ENCODE data around the gene PTGIS.

Gene PTGIS

DNA sequence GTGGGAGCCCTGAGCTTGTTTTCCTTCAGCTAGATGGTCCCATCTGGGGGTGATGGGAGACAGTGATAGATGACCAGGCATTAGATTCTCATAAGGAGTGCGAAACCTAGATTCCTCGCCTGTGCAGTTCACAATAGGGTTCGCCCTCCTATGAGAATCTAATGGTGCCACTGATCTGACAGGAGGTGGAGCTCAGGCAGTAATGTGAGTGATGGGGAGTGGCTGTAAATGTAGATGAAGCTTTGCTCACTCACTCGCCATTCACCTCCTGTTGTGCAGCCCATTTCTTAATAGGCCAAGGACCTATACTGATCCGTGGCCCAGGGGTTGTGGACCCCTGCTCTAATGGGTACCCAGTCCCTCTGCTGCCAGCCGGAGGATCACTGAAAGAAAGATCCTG lies 64.8 kb downstream of the PTGIS start:
- Histone ChIP-seq H3K27ac (ENCODE audit: low read depth, low read length) (no peak overlapping the region), H4K5ac (ENCODE audit: low read length) (no peak overlapping the region), H3K79me2 (ENCODE audit: control insufficient read depth, insufficient read depth, low read length) (no peaks in the 10 kb centered on the region), H3K56ac (ENCODE audit: low read length) (no peak overlapping the region), H3K9ac (ENCODE audit: low read length) (no peak overlapping the region), H3K36me3 (ENCODE audit: control insufficient read depth, insufficient read depth, low read length) (no peaks in the 10 kb centered on the region), H2BK15ac (replicated peaks; ENCODE audit: low read depth) (no peak overlapping the region), H3K4me3 (ENCODE audit: low read length) (no peak overlapping the region), H3K27me3 (ENCODE audit: insufficient read depth, low read length, poor library complexity) (no peaks in the 10 kb centered on the region), H3K4me2 (ENCODE audit: low read length) (no peak overlapping the region), H2BK120ac (ENCODE audit: low read depth, low read length) (no peak overlapping the region), H3K79me1 (ENCODE audit: low read length) (no peaks in the 10 kb centered on the region), H2AK5ac (ENCODE audit: low read length) (no peak overlapping the region), H3K18ac (ENCODE audit: low read length) (no peak overlapping the region), H2BK5ac (ENCODE audit: low read length) (no peak overlapping the region), H3K4ac (ENCODE audit: low read depth, low read length) (no peak overlapping the region), H4K8ac (ENCODE audit: low read depth, low read length) (no peak overlapping the region), H3K23ac (ENCODE audit: low read length) (no peak overlapping the region), H3K4me1 (ENCODE audit: control insufficient read depth, low read depth, low read length) (no peaks in the 10 kb centered on the region)
- DNase-seq: no peak
- no CpG with 5 or more reads among the region's 6 CpGs for WGBS (ENCODE audit: extremely low coverage, insufficient coverage, low lambda C conversion rate)

DNA sequence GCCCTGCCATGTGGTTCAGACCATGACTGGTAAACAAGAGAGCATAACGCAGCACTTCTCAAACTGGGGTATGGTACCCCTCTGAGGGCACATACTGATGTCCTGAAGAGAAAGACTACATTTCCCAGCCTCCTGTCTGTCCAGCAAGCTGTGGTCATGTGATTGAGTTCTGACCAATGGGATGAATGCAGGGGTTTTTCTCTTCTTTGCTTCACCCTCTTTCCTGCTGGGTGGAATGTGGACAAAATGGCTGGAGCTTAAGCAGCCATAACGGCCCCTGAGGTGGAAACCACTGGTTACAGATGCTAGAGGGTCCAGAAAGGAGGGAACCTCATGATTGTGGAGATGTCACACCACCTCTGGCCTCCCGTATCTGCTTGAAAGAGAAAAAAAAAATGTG lies 66.0 kb downstream of the PTGIS start:
- no peak overlapping the region for H3K9ac ChIP-seq (ENCODE audit: low read length)
- WGBS (ENCODE audit: extremely low coverage, insufficient coverage, low lambda C conversion rate): no CpG with 5 or more reads among the region's 3 CpGs

DNA sequence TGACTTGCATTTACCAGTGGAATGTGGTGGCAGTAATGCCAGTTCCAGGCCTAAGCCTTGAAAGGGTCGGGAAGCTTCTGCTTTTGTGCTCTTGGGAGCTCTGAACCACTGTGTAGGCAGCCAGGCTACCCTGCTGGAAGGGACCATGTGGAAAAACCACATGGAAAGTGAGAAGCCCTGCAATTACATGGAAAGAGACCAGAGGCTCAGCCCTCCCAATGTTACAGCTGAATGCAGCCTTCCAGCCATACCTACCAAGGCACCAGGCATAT lies 70.6 kb downstream of the PTGIS start:
- Histone ChIP-seq H3K56ac (ENCODE audit: low read length) (no peak overlapping the region), H3K9ac (ENCODE audit: low read length) (no peak overlapping the region), H2AK5ac (ENCODE audit: low read length) (no peak overlapping the region), H3K79me1 (ENCODE audit: low read length) (no peaks in the 10 kb centered on the region), H3K4ac (ENCODE audit: low read depth, low read length) (no peak overlapping the region), H3K18ac (ENCODE audit: low read length) (no peak overlapping the region), H4K8ac (ENCODE audit: low read depth, low read length) (no peak overlapping the region), H3K4me2 (ENCODE audit: low read length) (no peak overlapping the region), H3K36me3 (ENCODE audit: control insufficient read depth, insufficient read depth, low read length) (no peaks in the 10 kb centered on the region), H2BK5ac (ENCODE audit: low read length) (no peak overlapping the region), H3K4me1 (ENCODE audit: control insufficient read depth, low read depth, low read length) (peaks cover 6% of the 10 kb centered on the region), H3K27me3 (ENCODE audit: insufficient read depth, low read length, poor library complexity) (no peaks in the 10 kb centered on the region), H4K5ac (ENCODE audit: low read length) (no peak overlapping the region), H2BK15ac (replicated peaks; ENCODE audit: low read depth) (no peak overlapping the region), H3K4me3 (ENCODE audit: low read length) (no peak overlapping the region), H2BK120ac (ENCODE audit: low read depth, low read length) (no peak overlapping the region), H3K79me2 (ENCODE audit: control insufficient read depth, insufficient read depth, low read length) (no peaks in the 10 kb centered on the region), H3K27ac (ENCODE audit: low read depth, low read length) (no peak overlapping the region), H3K23ac (ENCODE audit: low read length) (no peak overlapping the region)
- WGBS (ENCODE audit: extremely low coverage, insufficient coverage, low lambda C conversion rate): no CpG with 5 or more reads among the region's 1 CpG
- no peak for DNase-seq

More for the DNA sequence above, 66.0 kb downstream of the PTGIS start:
- H2AK5ac ChIP-seq (ENCODE audit: low read length): no peak overlapping the region
- H3K79me2 ChIP-seq (ENCODE audit: control insufficient read depth, insufficient read depth, low read length): no peaks in the 10 kb centered on the region
- no peak overlapping the region for H2BK15ac ChIP-seq (replicated peaks; ENCODE audit: low read depth)
- H3K4me2 ChIP-seq (ENCODE audit: low read length): no peak overlapping the region
- H3K79me1 ChIP-seq (ENCODE audit: low read length): no peaks in the 10 kb centered on the region
- H4K8ac ChIP-seq (ENCODE audit: low read depth, low read length): no peak overlapping the region
- peak; percentile 82 for DNase-seq
- H3K27ac ChIP-seq (ENCODE audit: low read depth, low read length): no peak overlapping the region
- H4K5ac ChIP-seq (ENCODE audit: low read length): no peak overlapping the region
- no peak overlapping the region for H2BK5ac ChIP-seq (ENCODE audit: low read length)
- H2BK120ac ChIP-seq (ENCODE audit: low read depth, low read length): no peak overlapping the region
- no peaks in the 10 kb centered on the region for H3K27me3 ChIP-seq (ENCODE audit: insufficient read depth, low read length, poor library complexity)
- no peak overlapping the region for H3K56ac ChIP-seq (ENCODE audit: low read length)
- H3K23ac ChIP-seq (ENCODE audit: low read length): no peak overlapping the region
- H3K18ac ChIP-seq (ENCODE audit: low read length): no peak overlapping the region
- peaks cover 3% of the 10 kb centered on the region for H3K4me1 ChIP-seq (ENCODE audit: control insufficient read depth, low read depth, low read length)
- H3K4me3 ChIP-seq (ENCODE audit: low read length): no peak overlapping the region
- H3K36me3 ChIP-seq (ENCODE audit: control insufficient read depth, insufficient read depth, low read length): no peaks in the 10 kb centered on the region
- H3K4ac ChIP-seq (ENCODE audit: low read depth, low read length): no peak overlapping the region

DNA sequence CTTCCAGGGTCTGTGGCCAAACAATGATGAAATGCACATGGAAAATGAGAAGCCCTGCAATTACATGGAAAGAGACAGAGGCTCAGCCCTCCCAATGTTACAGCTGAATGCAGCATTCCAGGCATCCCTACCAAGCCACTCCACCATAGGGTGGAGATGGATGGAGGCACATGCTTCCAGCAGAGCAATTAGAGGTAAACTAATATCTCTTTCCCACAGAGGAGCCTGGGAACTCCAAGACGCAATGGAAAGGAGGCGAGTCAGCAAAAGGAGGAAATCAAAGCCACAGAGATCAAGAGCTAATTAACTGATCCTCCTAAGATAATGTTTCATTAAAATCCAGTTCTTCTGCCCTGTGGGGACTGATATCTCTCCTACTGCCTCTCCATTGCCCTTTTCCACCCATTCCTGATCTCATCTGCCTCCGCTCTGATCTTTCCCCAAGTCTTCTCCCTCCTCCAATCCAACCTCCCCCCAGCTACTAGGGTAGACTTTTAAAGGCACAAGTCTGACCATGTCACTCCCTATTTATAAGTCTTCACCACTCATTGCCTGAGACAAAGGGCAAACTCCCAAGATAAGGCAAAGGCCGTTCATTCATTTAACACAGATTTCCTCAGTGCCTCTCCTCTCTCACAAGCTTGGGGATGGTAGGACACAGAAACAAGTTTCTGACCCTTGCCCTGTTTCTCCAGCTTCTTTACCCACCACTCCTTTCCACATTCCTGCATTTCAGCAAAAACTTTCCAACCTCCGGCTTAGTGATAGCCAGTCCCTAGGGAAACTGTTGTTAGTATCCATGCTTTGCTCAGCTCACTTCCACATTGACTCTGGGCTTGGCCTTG lies 71.2 kb downstream of the PTGIS start:
- WGBS (ENCODE audit: extremely low coverage, insufficient coverage, low lambda C conversion rate): no CpG with 5 or more reads among the region's 5 CpGs
- no peak overlapping the region for H3K9ac ChIP-seq (ENCODE audit: low read length)
- no peak overlapping the region for H2BK5ac ChIP-seq (ENCODE audit: low read length)
- H3K4ac ChIP-seq (ENCODE audit: low read depth, low read length): no peak overlapping the region
- H3K27me3 ChIP-seq (ENCODE audit: insufficient read depth, low read length, poor library complexity): no peaks in the 10 kb centered on the region
- no peak overlapping the region for H3K23ac ChIP-seq (ENCODE audit: low read length)
- no peak overlapping the region for H2AK5ac ChIP-seq (ENCODE audit: low read length)
- H4K5ac ChIP-seq (ENCODE audit: low read length): no peak overlapping the region
- no peak overlapping the region for H3K27ac ChIP-seq (ENCODE audit: low read depth, low read length)
- H3K4me2 ChIP-seq (ENCODE audit: low read length): no peak overlapping the region
- H3K79me1 ChIP-seq (ENCODE audit: low read length): no peaks in the 10 kb centered on the region
- no peaks in the 10 kb centered on the region for H3K79me2 ChIP-seq (ENCODE audit: control insufficient read depth, insufficient read depth, low read length)
- no peak overlapping the region for H3K4me3 ChIP-seq (ENCODE audit: low read length)
- H3K56ac ChIP-seq (ENCODE audit: low read length): no peak overlapping the region
- no peak overlapping the region for H2BK15ac ChIP-seq (replicated peaks; ENCODE audit: low read depth)
- H3K18ac ChIP-seq (ENCODE audit: low read length): no peak overlapping the region
- peaks cover 6% of the 10 kb centered on the region for H3K4me1 ChIP-seq (ENCODE audit: control insufficient read depth, low read depth, low read length)
- no peaks in the 10 kb centered on the region for H3K36me3 ChIP-seq (ENCODE audit: control insufficient read depth, insufficient read depth, low read length)
- DNase-seq: peak; percentile 62
- no peak overlapping the region for H2BK120ac ChIP-seq (ENCODE audit: low read depth, low read length)
- no peak overlapping the region for H4K8ac ChIP-seq (ENCODE audit: low read depth, low read length)

DNA sequence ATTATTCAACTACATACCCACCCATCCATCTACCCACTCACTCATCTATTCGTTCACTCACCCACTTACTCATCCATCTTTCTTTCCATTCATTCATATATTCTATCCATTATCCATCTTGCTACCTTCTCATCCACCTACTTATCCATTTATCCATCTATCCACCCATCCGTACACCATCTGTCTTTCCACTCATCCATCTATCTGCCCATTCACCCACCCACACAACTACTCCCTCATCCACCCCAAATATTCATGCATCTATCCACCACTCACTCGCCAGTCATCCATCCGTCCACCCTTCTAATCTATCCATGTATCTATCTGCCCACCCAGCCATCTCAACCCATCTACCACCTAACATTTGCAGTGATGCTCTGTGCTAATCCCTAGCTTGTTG lies 71.9 kb downstream of the PTGIS start:
- Histone ChIP-seq H3K23ac (ENCODE audit: low read length) (no peak overlapping the region), H2AK5ac (ENCODE audit: low read length) (no peak overlapping the region), H3K27ac (ENCODE audit: low read depth, low read length) (no peak overlapping the region), H3K4me2 (ENCODE audit: low read length) (no peak overlapping the region), H2BK5ac (ENCODE audit: low read length) (no peak overlapping the region), H3K79me2 (ENCODE audit: control insufficient read depth, insufficient read depth, low read length) (no peaks in the 10 kb centered on the region), H4K5ac (ENCODE audit: low read length) (no peak overlapping the region), H3K36me3 (ENCODE audit: control insufficient read depth, insufficient read depth, low read length) (no peaks in the 10 kb centered on the region), H3K79me1 (ENCODE audit: low read length) (no peaks in the 10 kb centered on the region), H3K4me3 (ENCODE audit: low read length) (no peak overlapping the region), H3K4ac (ENCODE audit: low read depth, low read length) (no peak overlapping the region), H3K9ac (ENCODE audit: low read length) (no peak overlapping the region), H4K8ac (ENCODE audit: low read depth, low read length) (no peak overlapping the region), H3K4me1 (ENCODE audit: control insufficient read depth, low read depth, low read length) (peaks cover 6% of the 10 kb centered on the region), H3K27me3 (ENCODE audit: insufficient read depth, low read length, poor library complexity) (no peaks in the 10 kb centered on the region), H3K18ac (ENCODE audit: low read length) (no peak overlapping the region), H3K56ac (ENCODE audit: low read length) (no peak overlapping the region), H2BK120ac (ENCODE audit: low read depth, low read length) (no peak overlapping the region), H2BK15ac (replicated peaks; ENCODE audit: low read depth) (no peak overlapping the region)
- 100% methylated on average over 2 of the region's 4 CpGs for WGBS (ENCODE audit: extremely low coverage, insufficient coverage, low lambda C conversion rate)
- DNase-seq: no peak

DNA sequence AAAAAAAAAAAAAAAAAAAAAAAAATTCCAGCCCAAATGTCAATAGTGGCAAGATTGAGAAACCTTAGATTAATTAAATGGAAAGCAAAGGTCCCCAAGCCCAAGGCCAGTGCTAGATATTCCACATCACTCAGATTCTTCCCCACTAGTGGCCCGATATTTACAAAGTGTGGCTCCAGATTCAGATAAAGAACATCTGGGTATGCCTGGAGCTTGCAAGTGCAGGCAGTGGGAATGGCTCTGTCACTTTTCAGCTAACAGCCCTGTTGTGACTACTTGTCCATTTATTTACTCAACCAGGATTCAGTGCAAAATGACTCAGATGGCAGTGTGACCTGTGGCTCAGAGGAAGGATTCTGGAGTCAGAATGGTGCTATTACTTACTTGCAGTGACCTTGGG lies 77.2 kb downstream of the PTGIS start:
- Histone ChIP-seq H3K36me3 (ENCODE audit: control insufficient read depth, insufficient read depth, low read length) (no peaks in the 10 kb centered on the region), H3K4ac (ENCODE audit: low read depth, low read length) (no peak overlapping the region), H3K4me2 (ENCODE audit: low read length) (no peak overlapping the region), H3K79me2 (ENCODE audit: control insufficient read depth, insufficient read depth, low read length) (no peaks in the 10 kb centered on the region), H4K5ac (ENCODE audit: low read length) (no peak overlapping the region), H2BK5ac (ENCODE audit: low read length) (no peak overlapping the region), H3K79me1 (ENCODE audit: low read length) (no peaks in the 10 kb centered on the region), H3K18ac (ENCODE audit: low read length) (no peak overlapping the region), H2AK5ac (ENCODE audit: low read length) (no peak overlapping the region), H4K8ac (ENCODE audit: low read depth, low read length) (no peak overlapping the region), H2BK120ac (ENCODE audit: low read depth, low read length) (no peak overlapping the region), H3K9ac (ENCODE audit: low read length) (no peak overlapping the region), H3K27me3 (ENCODE audit: insufficient read depth, low read length, poor library complexity) (peaks cover 3% of the 10 kb centered on the region), H3K4me1 (ENCODE audit: control insufficient read depth, low read depth, low read length) (no peaks in the 10 kb centered on the region), H3K23ac (ENCODE audit: low read length) (no peak overlapping the region), H3K27ac (ENCODE audit: low read depth, low read length) (no peak overlapping the region), H3K4me3 (ENCODE audit: low read length) (no peak overlapping the region), H3K56ac (ENCODE audit: low read length) (no peak overlapping the region), H2BK15ac (replicated peaks; ENCODE audit: low read depth) (no peak overlapping the region)
- WGBS (ENCODE audit: extremely low coverage, insufficient coverage, low lambda C conversion rate): no CpG with 5 or more reads among the region's 1 CpG
- DNase-seq: no peak

Data from mesendoderm (in vitro differentiated cells).